ENCODE data around the gene RET.
A peak's percentile ranks its signal among the peaks of the same experiment; 100 is the strongest.

DNA sequence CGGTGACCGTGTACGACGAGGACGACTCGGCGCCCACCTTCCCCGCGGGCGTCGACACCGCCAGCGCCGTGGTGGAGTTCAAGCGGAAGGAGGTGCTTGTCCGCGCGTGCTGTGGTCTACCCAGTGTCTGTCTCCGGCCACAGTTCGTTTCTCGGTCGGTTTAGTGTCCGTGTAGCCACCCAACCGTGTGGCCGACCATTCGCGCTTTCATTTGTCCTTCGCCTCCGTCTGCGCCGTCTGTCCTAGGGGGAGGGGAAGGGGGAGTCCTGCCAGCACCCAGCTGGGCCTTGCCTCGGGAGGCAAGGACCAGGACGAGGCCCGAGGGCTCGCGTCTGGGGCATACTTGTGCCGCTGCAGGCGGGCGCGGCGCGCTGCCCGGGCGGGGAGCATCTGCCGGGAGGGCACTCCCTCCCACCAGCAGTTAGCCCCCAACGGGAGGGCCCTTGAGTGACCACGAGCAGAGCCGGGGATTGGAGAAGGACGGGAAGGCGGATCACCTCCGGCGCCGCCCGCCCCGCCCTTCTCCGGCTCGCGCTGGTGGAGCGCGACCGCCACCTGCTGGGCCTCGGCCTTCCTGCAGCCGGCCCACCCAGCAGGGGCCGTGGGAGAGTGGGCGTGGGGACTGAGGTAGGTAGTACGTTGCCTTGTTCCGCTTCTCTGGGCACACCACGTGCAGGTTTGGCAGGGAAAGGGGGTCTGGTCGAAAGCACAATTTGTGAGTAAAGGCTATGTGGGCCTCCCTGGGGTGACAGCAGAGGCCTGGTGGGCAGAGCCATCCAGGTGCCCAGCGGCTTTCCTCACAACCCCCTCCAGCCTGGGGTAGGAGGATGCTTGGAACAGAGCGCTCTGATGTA lies 28.5 kb downstream of the RET start:
- TF ChIP-seq, protein P1, sequence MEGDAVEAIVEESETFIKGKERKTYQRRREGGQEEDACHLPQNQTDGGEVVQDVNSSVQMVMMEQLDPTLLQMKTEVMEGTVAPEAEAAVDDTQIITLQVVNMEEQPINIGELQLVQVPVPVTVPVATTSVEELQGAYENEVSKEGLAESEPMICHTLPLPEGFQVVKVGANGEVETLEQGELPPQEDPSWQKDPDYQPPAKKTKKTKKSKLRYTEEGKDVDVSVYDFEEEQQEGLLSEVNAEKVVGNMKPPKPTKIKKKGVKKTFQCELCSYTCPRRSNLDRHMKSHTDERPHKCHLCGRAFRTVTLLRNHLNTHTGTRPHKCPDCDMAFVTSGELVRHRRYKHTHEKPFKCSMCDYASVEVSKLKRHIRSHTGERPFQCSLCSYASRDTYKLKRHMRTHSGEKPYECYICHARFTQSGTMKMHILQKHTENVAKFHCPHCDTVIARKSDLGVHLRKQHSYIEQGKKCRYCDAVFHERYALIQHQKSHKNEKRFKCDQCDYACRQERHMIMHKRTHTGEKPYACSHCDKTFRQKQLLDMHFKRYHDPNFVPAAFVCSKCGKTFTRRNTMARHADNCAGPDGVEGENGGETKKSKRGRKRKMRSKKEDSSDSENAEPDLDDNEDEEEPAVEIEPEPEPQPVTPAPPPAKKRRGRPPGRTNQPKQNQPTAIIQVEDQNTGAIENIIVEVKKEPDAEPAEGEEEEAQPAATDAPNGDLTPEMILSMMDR (IDR thresholded peaks at IDR 0.05; ENCODE audit: control extremely low read depth in 1 of 3, insufficient read depth in 1 of 3, low read depth in 1 of 3, low read length in 3 of 3): peak in 2 of 3 experiments; percentile 92 to 93; a peak in 3 of 4 replicates
- TF ChIP-seq EZH2 (IDR thresholded peaks at IDR 0.05; ENCODE audit: low read depth, low read length, severe bottlenecking) (peak; percentile 26), SP1 (IDR thresholded peaks at IDR 0.05; ENCODE audit: low read depth, low read length) (no peak), SUZ12 (IDR thresholded peaks at IDR 0.05; ENCODE audit: low read length) (peak; percentile 55; the same call in 1 of the 2 replicates), TAF1 (IDR thresholded peaks at IDR 0.05; ENCODE audit: low read depth, low read length) (0 out of 2 replicates have a peak, but pooled peaks have one; percentile 19), ZNF274 (IDR thresholded peaks at IDR 0.05; ENCODE audit: borderline replicate concordance, extremely low read depth, low read length) (no peak), EP300 (IDR thresholded peaks at IDR 0.05; ENCODE audit: borderline replicate concordance in 1 of 2, low read depth in 2 of 2, low read length in 2 of 2) (0 out of 3 replicates have a peak, but pooled peaks of 1 of the 2 experiments have one; percentile 6), CBX8 (IDR thresholded peaks at IDR 0.05; ENCODE audit: borderline replicate concordance, low read depth, low read length) (no peak), CREB1 (IDR thresholded peaks at IDR 0.05) (no peak), CHD2 (IDR thresholded peaks at IDR 0.05; ENCODE audit: low read length) (0 out of 2 replicates have a peak, but pooled peaks have one; percentile 15), KDM5A (IDR thresholded peaks at IDR 0.05; ENCODE audit: low read length) (no peak)
- TF ChIP-seq, protein P2, sequence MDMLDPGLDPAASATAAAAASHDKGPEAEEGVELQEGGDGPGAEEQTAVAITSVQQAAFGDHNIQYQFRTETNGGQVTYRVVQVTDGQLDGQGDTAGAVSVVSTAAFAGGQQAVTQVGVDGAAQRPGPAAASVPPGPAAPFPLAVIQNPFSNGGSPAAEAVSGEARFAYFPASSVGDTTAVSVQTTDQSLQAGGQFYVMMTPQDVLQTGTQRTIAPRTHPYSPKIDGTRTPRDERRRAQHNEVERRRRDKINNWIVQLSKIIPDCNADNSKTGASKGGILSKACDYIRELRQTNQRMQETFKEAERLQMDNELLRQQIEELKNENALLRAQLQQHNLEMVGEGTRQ (IDR thresholded peaks at IDR 0.05; ENCODE audit: low read length): no peak

Measured in H1 (cell line).